Right lobe of liver (tissue), 6 donors: ENCODE data around the gene SMG7. TPM values are rescaled to one million over a fixed set of nuclear protein-coding genes. Genes with fewer than 3 reads are reported as not detected.

Experiments used
- ATAC-seq, 4 donors: fragments of 200-7000 bp; cut with Tn5 transposase; one replicate each; pipeline ENCODE4 v1.9.1; 2020; ENCODE audit warnings: mild to moderate bottlenecking in 4 of 4, moderate library complexity in 4 of 4
- DNase-seq, 3 donors: peaks; one replicate each; pipeline ENCODE4 v3.0.0-alpha.2; 2020
- H3K27ac ChIP-seq, 3 donors: fragments of 200-600 bp; one replicate each; pipeline ENCODE4 v1.8.0; 2022
- H3K27me3 ChIP-seq, 2 donors: fragments of 200-600 bp; one replicate each; pipeline ENCODE4 v1.8.0; 2022
- H3K36me3 ChIP-seq, 4 donors: fragments of 200-600 bp; sonication (generic) in 1 of 4; one replicate each; pipeline versions ENCODE4 v1.5.1 to v1.8.0; 2017 to 2022; ENCODE audit warnings: control low read depth in 1 of 4
- H3K4me1 ChIP-seq, 4 donors: fragments of 200-600 bp; sonication (generic) in 1 of 4; one replicate each; pipeline versions ENCODE4 v1.5.1 to v1.8.0; 2017 to 2022; ENCODE audit warnings: control low read depth in 1 of 4
- H3K4me3 ChIP-seq, 3 donors: fragments of 200-600 bp; one replicate each; pipeline ENCODE4 v1.8.0; 2022
- H3K9me3 ChIP-seq, 4 donors: fragments of 200-600 bp; sonication (generic) in 1 of 4; one replicate each; pipeline versions ENCODE4 v1.5.1 to v1.8.0; 2017 to 2022; ENCODE audit warnings: control low read depth in 1 of 4
- CTCF ChIP-seq, 4 donors: fragments of 200-600 bp in 3 of 4; fragments of 450-650 bp in 1 of 4; IDR thresholded peaks; one replicate each; pipeline versions ENCODE4 v1.5.1 to v1.8.0; 2016 to 2022; ENCODE audit warnings: antibody characterized with exemption in 4 of 4, mild to moderate bottlenecking in 2 of 4
- POLR2A ChIP-seq: fragments of 450-650 bp; IDR thresholded peaks from one replicate; pipeline ENCODE4 v1.6.1; 2017; ENCODE audit warnings: antibody characterized with exemption, mild to moderate bottlenecking
- WGBS: methylation state at CpG from one replicate; pipeline ENCODE4 v1.1.6; 2018; ENCODE audit warnings: low coverage, low lambda C conversion rate; ENCODE audit not compliant: insufficient coverage; ENCODE audit errors: missing lambda C conversion rate; 5-methylcytosine and 5-hydroxymethylcytosine counted together
- intact Hi-C, 2 donors: fragments of 100-400 bp; cut with DNase I; formaldehyde crosslinking; loops; one replicate each; pipeline versions ENCODE4 v1.11.2 to v1.14.1; 2022
- total RNA-seq, 6 experiments: library from RNA; depleted of rRNA in 2 of 6; stranded (reverse); fragments of >200 nt in 2 of 6; fragmentation: NEBNext Ultra II Directional in 3 of 6; extraction: Animal tissue kit (Norgen Biotek cat#: 25700) in 3 of 6; gene quantifications; one replicate each; pipeline versions ENCODE4 v1.1.0 to v1.2.4, GENCODE V29; 2016 to 2023
- donor health status: DM: no; HTN: yes; CAD: no.
- donor health status: DM: no; HTN: no; CAD: no.
- donor health status: DM: no; HTN: no; CAD: no.
- donor health status: DM: no; HTN: yes; CAD: no.
- donor health status: DM: no; HTN: yes; CAD: no.

SMG7 gene
- total RNA-seq, 6 experiments from 2014 or later, result 23.5 to 35.3 (median 25.2) TPM

- Histone ChIP-seq H3K27me3 (no peaks in the 10 kb centered on the region), H3K4me3 (no peak overlapping the region), H3K27ac (no peak overlapping the region), H3K9me3 (no peaks in the 10 kb centered on the region), H3K36me3 (peaks cover 0 to 50% (median 31%) of the 10 kb centered on the region in 4 donors), H3K4me1 (no peaks in the 10 kb centered on the region)
- TF ChIP-seq CTCF (IDR thresholded peaks at IDR 0.05), result no peak
- TF ChIP-seq POLR2A, result no peak
- intact Hi-C loops, result no loop called here
- 90% methylated on average over 5 of the region's 9 CpGs for WGBS
- no peak for DNase-seq
- ATAC-seq, result peak in 1 of 4 donors; percentile 33
Measured at GRCh38 chr1:183551924-183552323, 79.6 kb downstream of the SMG7 start.

GRCh38 chr1:183552441-183552840 is 80.1 kb downstream of the SMG7 start:
- TF ChIP-seq CTCF (IDR thresholded peaks at IDR 0.05), result no peak
- no peak for TF ChIP-seq POLR2A
- WGBS, result 100% methylated on average over 1 of the region's 7 CpGs
- H3K36me3 ChIP-seq, result peaks cover 0 to 45% (median 28%) of the 10 kb centered on the region in 4 donors
- no peak overlapping the region for H3K4me3 ChIP-seq
- intact Hi-C loops, result no loop called here
- ATAC-seq (no peak), DNase-seq (no peak)
- no peak overlapping the region for H3K27ac ChIP-seq
- no peaks in the 10 kb centered on the region for H3K4me1 ChIP-seq
- H3K9me3 ChIP-seq, result no peaks in the 10 kb centered on the region
- H3K27me3 ChIP-seq, result no peaks in the 10 kb centered on the region

GRCh38 chr1:183552891-183553290 is 80.6 kb downstream of the SMG7 start:
- no peak overlapping the region for H3K27ac ChIP-seq
- TF ChIP-seq POLR2A (no peak), CTCF (IDR thresholded peaks at IDR 0.05) (no peak)
- H3K4me3 ChIP-seq, result no peak overlapping the region
- intact Hi-C loops, result no loop called here
- DNase-seq, result no peak
- H3K27me3 ChIP-seq, result no peaks in the 10 kb centered on the region
- no peak for ATAC-seq
- WGBS, result 87% methylated on average over 6 of the region's 6 CpGs
- no peaks in the 10 kb centered on the region for H3K9me3 ChIP-seq
- no peaks in the 10 kb centered on the region for H3K4me1 ChIP-seq
- peaks cover 0 to 44% (median 27%) of the 10 kb centered on the region in 4 donors for H3K36me3 ChIP-seq

- intact Hi-C loops, result no loop called here
- H3K36me3 ChIP-seq, result peaks cover 0 to 44% (median 26%) of the 10 kb centered on the region in 4 donors
Measured at GRCh38 chr1:183553331-183553730, 81.0 kb downstream of the SMG7 start.

More at GRCh38 chr1:183553331-183553730, 81.0 kb downstream of the SMG7 start:
- TF ChIP-seq POLR2A, result no peak
- no peak for TF ChIP-seq CTCF (IDR thresholded peaks at IDR 0.05)
- ATAC-seq (no peak), DNase-seq (no peak)
- H3K4me1 ChIP-seq, result no peaks in the 10 kb centered on the region
- 80% methylated on average over 5 of the region's 5 CpGs for WGBS
- no peak overlapping the region for H3K27ac ChIP-seq
- no peaks in the 10 kb centered on the region for H3K27me3 ChIP-seq
- H3K9me3 ChIP-seq, result no peaks in the 10 kb centered on the region
- H3K4me3 ChIP-seq, result no peak overlapping the region
